ENCODE data around the gene ANKRD55.

- TF ChIP-seq POLR2AphosphoS5 (IDR thresholded peaks at IDR 0.05) (no peak), POLR2A (IDR thresholded peaks at IDR 0.05) (no peak)
Measured at GRCh38 chr5:56158331-56158960, 74.7 kb downstream of the ANKRD55 start.
